TTC549 (cell line): ENCODE data around the gene KLRD1.
"Not testable (repeated sequence)": the region's sequence is repeated elsewhere in the genome, so short reads cannot be mapped to it uniquely, and the experiment has no call there.

Source experiments
- FAIRE-seq: peaks from 2 replicates; lab custom pipeline; 2012; peaks lifted over from hg19 to GRCh38; lab: Jason Lieb, UNC

The KLRD1 gene

DNA sequence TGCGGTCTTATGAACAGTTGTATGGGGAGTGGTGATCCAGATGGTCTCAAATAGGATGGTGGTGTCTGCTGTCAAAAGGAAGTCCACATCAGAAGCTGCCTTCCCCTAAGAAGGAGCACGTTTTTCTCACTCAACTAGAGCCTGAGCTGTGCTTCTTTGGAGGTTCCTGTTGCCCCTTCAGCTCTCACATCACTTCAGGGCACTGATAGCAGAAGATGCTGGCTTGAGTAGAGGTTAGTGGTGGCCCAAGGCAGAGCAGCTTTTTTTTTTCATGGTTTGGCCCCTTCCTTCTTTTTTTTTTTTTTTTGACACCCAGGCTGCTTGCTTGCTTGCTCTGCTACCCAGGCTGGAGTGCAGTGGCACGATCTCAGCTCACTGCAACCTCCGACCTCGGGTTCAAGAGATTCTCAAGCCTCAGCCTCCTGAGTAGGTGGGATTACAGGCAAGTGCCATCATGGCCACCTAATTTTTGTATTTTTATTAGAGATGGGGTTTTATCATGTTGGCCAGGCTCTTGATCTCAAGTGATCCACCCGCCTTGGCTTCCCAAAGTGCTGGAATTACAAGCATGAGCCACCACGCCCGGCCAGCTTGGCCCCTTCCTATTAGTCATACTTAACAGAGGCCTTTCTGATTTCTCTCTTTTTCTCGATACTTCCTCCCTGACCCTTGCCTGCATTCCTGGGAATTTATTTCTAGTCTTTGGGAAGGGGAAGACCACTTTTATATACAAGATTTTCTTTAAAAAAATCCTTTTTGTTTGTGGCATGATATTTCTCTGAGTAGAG lies 31.6 kb downstream of the KLRD1 start:
- no peak for FAIRE-seq

DNA sequence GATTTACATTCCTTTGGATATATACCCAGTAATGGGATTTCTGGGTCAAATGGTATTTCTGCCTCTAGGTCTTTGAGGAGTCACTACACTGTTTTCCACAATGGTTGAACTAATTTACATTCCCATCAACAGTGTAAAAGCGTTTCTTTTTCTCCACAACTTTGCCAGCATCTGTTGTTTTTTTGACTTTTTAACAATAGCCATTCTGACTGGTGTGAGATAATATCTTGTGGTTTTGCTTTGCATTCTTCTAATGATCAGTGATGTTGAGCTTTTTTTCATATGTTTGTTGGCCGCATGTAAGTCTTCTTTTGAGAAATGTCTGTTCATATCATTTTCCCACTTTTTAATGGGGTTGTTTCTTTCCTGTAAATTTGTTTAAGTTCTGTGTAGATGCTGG lies 33.3 kb downstream of the KLRD1 start:
- FAIRE-seq, result not testable (repeated sequence)

DNA sequence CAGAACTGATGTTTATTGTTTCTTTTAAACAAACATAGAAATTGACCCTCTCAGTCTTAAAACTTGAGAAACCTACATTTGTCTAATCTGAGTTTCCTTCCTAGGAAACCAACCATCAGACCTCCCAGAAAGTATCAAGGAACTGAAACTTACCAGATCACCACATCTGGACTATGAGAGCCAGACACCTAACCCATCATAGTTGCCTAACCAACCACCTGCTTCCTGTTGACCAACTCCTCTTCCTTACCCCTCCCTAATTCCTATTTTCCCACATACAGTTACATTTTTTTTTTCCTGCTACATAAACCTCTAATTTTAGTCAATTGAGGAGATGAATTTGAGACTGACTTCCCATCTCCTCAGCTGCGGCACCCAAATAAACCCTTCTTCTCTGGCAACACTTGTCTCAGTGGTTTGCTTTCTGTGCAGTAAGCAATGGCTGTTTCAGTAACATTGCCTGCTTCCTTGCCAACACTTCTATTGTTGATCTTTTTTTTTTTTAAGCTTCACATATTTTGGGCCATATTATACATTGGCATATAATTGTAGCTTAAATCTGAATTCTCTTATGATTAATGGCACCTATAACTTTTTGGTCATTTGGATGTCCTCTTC lies 34.3 kb downstream of the KLRD1 start:
- no peak for FAIRE-seq

DNA sequence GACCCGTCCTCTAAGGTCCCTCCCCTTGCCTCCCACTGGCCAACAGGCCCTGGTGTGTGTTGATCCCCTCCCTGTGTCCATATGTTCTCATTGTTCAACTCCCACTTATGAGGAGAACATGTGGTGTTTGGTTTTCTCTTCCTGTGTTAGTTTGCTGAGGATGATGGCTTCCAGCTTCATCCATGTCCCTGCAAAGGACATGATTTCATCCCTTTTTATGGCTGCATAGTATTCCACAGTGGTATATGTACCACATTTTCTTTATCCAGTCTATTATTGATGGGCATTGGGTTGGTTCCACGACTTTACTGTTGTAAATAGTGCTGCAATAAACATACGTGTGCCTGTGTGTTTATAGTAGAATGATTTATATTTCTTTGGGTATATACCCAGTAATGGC lies 43.8 kb downstream of the KLRD1 start:
- FAIRE-seq, result not testable (repeated sequence)

DNA sequence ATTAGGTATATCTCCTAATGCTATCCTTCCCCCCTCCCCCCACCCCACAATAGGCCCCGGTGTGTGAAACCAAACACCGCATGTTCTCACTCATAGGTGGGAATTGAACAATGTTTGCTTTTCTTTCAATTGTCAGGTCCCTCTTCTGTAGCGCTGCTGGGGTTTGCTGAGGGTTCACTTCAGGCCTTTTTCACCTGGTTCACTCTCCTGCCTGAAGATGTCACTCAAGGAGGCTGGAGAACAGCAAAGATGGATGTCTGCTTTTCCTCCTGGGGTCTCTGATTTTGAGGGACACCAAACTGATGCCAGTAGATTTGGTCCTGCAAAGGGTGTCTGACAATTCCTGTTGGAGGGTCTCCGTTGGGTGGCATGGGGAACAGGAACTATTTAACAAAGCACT lies 46.4 kb downstream of the KLRD1 start:
- no peak for FAIRE-seq

DNA sequence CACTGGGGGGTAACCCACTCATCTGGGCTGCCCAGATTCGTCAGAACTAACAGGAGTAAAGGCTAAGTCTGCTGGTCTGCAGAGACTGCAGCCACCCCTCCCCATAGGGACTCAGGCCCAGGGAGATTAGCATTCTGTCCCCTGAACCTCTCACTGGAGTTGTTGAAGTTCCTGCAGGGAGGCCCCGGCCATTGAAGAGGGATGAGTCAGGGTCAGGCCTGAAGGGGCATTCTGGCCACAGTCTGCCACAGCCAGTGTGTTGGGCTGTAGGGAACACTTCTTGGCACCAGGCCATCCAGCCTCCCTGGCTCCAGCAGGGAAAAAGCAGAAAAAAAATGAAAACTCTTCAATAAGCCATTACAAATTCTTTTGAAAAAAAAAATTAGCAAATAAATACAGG lies 46.8 kb downstream of the KLRD1 start:
- no peak for FAIRE-seq

DNA sequence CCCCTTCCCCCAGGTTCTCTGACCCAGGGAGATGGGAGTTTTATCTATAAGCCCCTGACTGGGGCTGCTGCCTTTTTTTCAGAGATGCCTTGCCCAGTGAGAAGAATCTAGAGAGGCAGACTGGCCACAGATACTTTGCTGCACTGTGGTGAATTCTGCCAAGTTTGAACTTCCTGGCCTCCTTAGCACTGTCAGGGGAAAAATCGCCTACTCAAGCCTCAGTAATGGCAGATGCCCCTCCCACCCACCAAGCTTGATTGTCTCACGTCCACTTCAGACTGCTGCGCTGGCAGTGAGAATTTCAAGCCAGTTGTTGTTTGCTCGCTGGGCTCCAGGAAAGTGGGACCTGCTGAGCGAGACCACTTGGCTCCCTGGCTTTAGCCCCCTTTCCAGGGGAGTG lies 50.5 kb downstream of the KLRD1 start:
- no peak for FAIRE-seq

DNA sequence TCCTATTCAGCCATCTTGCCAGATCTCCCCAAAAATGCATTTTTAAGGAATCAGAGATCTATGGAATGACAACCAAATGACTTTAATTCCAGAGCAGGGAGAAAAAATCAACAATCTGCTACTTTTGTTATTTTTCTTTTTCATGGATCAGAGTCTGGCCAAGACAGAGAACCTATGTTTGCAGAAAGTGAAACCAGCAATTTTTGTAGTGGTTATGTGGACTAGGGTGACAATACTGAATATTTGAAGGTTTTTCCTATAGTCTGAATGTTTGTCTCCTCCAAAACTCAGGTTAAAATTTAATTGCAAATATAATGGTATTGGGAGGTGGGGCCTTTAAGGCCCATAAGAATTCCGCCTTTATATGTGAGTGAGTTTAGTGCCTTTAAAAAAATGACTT lies 51.3 kb downstream of the KLRD1 start:
- no peak for FAIRE-seq

DNA sequence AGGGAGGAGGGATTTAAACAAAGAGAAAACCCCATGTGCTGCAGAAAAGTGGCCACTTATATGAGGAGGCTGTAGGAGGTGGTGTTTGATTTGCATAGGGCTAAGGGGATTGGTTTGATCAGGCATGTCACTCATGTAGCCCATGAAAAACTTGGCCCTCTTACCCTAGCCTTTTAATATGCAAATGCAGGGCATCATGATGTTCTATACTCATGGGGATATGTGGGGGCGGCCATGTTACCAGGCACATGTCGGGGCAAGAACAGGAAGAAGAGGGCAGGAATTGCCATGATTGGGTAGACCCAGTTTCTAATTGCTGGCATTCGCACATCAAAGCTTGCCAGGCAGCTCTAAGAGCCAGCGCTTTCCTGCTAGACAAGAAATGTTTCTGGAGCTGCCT lies 53.4 kb downstream of the KLRD1 start:
- FAIRE-seq, result no peak

DNA sequence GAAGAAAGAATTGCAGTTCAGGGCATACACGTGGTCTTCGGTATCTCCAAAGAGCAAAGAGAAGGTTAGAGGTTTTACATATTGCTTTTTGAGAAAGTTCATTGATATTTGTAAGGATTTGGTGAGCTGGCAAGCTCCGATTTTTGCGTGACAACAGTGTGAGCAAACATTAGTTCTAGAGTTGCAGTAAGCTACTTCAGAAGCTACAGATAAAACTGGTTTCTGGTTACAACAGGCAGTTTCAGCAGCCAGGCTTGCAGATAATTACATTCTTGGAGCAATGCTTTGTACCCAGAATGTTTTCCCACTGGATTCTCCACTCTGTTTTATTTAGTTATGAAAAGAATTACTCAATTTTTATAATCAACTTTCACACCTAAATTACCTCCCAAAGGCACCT lies 54.0 kb downstream of the KLRD1 start:
- no peak for FAIRE-seq

DNA sequence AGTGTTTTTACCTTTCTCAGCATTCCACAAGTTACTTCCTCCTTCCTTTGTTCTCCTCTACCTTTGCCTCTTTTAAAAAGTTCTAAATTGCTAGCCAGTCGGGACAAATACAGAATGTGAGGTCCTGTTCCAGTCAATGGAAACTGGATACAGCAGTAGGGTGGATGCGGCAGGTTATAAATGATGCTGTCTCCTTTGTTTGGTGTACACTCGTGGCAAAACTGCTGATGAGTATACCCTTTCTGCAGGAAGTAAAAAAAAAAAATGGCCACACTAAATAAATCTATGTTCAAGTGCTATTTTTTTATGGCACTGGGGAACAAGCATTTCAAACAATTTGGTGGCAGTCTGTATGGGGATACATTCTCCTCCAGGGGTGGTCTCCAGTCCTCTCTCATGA lies 54.7 kb downstream of the KLRD1 start:
- FAIRE-seq, result no peak

DNA sequence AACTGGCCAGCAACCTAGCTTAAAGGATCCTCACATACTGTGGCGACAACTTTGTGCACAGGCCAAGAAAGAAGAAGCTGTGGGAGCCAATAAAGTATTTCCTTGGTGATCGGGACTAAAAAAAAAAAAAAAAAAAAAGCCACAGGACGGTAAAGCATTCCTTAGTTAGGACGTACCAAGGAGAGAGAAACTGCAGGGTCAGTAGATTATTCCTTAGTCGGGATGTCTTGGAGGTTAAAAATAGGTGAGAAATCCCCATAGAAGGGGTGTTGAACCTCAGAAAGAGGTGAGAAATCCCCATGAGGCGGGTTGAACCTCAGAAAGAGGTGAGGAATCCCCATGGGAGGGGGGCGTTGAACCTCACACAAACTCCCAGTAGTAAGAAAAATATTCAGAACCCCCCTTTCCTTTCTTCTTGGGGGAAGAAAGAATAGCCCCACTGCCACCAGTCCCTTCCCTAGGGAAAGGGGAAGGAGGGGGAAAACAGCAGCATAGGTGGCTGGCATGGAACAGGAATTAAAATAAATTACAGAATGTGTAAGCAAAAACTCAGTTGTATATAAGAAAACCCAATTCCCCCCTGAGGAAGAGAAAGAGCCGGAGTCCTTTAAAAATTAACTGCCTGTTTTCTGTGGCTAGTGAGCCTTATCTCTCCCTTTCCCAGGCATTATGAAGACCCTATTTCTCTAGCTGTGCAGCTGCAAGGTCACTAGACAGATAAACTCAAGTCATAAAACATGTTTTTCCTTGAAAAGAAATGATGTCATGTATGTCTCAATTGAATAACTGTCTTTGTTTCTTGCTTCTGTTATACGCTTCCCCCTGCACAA lies 55.4 kb downstream of the KLRD1 start:
- FAIRE-seq, result no peak

DNA sequence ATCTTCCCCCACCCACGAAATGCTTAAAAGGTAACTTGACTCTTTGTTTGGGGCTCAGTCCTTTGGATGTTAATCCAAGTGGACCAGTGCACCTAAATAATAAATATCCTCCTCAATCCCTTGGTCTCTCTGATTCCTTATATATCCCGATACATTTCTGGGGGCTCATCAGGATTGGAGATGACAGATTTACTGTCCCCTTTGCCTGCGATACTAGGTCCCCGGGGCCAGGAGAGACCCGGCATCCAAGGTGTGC lies 55.9 kb downstream of the KLRD1 start:
- FAIRE-seq, result no peak

DNA sequence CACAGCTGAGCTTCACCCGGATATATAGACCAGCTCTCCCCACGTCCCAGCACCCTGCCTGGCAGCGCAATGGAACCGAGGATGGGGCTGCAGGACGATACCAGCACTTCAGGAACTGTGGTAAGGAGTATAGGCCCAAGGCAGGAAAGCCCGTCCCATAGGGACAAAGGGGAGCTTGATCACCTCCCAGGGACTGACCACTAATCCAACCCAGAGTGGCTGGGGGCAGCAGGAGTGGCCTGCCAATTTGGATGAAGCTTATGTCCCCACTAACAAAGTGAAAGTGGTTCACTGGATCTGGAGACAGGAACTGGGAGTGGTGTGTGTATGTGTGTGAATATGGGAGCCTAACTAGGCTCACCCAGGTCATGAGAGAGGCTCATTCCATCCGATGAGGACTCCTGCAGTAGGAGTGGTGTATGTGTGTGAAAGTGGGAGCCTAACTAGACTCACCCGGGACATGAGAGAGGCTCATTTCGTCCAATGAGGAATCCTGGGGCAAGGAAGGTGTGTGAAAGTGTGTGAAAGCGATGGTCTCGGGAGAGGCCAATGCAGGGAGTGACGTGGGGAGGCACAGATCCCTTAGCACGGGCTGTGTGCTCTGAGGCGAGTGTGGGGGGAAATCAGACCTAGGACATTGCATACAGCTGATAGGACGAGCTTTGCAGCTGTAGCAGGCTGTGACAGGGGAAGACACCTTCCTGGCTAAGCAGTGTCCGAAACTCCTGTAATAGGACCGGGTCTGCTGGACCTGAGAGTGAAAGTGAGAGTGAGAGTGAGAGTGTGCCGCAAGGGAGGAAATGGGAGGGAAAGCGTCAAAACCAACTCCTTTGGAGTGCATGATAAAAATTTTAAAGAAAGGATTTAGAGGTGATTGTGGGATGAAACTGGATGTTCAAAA lies 56.5 kb downstream of the KLRD1 start:
- FAIRE-seq, result no peak

DNA sequence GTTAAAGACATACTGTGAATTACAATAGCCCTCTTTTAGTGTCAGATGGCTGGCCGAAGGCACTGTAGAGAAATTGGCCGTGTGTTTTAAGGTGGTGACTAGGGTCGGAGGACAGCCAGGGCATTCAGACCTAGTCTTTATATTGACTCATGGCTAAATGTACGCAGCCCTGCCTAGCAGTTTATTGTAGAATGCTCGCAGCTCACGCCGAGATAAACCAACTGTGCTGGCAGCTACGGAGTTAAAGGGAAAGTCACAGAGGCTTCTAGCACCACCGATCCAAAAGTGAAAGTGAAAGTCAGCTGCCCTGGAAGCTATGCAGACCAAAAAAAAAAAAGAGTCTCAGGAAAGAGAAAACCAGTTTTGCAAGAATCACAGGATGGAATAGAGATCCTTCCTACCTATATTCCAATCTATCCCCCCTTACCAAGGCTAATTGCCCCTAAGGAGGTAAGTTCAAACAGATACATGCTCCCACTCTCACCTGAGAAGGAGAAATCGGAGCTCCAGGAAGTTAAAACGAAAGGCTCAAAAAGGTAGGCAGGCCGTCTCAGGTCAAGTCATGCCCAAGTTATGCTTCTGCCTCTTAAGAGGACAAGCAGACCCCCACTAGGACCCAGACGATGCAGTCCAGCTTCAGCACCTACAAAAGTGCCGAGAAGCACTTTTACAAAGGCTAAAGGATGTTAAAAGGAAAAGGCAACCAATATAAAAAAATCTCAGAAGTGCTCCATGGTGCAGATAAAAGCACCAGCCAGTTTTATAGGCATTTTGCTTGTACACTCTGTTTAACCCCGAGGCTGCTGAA lies 57.3 kb downstream of the KLRD1 start:
- FAIRE-seq, result no peak

DNA sequence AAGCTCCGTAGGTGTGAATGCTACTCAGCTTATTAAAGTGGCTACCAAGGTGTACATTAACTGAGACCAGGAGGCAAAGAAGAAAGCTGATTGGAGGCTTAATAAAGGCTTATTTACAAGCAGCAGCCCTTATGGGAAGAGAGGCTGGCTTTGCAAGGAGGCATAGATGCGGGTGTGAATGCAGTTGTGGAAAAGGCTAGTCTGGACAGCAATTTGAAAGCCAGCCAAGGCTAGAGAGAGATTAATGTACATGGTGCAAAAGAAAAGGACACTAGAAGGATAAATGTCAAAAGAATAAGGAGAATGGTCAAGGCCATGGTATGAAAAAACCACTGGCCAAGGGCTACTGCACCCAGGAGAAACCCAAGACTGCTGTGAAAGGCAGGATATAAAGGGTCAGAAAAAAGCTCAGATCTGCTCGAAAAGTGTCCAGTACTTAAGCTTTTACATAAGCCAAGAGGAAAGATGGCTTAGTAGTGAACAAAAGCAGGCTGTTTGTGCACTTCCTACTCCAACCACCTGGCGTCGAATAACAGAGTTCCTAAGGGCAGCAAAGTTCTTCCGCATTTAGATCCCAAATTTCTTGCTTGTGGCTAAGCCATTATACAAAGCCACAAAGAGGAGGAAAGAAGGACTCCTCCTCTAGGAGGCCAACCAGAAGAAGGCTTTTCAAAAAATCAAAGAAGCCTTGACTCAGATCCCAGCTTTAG lies 58.2 kb downstream of the KLRD1 start:
- no peak for FAIRE-seq

DNA sequence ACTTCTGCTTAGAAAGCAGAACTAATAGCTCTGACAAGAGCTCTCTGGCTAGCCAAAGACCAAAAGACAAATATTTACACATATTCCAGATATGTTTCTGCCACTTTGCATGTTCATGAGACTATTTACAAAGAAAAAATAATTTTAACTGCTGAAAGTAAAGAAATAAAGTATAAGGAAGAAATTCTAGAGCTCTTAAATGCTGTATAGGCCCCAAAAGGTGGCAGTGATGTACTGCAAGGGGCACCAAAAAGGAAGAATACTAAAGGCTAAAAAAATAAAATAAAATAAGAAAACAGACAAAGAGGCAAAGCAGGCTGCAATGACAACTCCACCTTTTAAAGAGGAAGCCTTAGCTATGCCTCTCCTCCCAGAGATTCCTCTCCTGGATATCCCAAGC lies 59.2 kb downstream of the KLRD1 start:
- FAIRE-seq, result no peak

DNA sequence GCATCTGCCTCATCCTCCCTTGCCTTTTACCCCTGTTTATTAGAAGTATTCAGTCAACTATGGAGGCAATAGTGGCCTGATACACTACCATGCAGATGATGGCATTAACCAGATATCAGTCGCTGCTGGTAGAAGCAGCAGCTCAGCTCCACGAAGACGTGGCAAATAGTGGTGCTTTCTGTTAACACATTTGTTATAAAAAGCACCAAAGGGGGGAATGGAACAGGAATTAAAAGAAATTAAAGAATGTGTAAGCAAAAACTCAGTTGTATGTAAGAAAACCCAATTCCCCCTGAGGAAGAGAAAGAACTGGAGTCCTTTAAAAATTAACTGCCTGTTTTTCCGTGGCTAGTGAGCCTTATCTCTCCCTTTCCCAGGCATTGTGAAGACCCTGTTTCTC lies 60.0 kb downstream of the KLRD1 start:
- not testable (repeated sequence) for FAIRE-seq

DNA sequence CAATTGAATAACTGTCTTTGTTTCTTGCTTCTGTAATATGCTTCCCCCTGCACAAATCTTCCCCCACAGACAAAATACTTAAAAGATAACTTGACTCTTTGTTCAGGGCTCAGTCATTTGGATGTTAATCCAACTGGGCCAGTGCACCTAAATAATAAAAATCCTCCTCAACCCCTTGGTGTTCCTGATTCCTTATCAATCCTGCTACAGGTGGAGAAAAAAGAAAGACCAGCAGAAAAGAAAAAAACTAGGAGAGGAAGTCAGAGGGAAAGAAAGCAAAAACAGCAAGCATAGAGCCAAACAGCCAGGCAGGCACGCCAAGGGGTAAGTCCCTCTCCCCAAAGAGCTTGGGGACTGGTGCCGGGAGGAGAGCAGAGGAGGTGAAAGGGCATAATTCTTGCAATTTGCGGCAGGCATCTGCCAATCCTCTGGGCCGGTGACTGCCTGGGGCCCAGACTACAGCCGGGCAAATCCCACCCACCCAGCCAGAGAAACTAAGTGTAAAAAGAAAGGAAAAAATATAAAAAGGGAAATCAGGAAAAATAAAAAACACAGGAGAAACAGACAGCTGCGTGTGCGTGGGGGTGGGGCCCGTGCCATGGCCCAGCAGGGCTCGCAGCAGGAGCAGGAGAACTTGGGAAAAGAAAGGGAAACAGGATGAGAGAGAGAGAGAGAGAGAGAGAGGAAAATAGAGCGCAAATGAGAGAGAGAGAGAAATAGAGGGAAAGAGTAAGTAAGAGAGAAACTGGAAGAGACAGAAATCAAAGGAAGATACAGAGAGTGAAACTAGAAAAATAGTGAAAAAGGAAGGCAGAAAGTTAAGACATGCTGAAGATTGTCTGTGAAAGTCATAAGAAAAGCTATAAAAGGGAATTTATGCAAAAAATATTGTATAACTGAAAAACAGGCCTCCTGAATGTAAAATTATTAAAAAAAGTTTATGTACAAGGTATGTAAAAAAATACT lies 60.8 kb downstream of the KLRD1 start:
- no peak for FAIRE-seq
